Inflammatory macrophage treated with lipopolysaccharide for 1 hour (primary cell): ENCODE results near the gene RIPOR2.
"Not testable (repeated sequence)": the region's sequence is repeated elsewhere in the genome, so short reads cannot be mapped to it uniquely, and the experiment has no call there.

Source experiments
- DNase-seq, 2 donors: peaks; one replicate each; pipeline ENCODE4 v3.0.0-alpha.2; 2020 to 2022

The RIPOR2 gene

DNA sequence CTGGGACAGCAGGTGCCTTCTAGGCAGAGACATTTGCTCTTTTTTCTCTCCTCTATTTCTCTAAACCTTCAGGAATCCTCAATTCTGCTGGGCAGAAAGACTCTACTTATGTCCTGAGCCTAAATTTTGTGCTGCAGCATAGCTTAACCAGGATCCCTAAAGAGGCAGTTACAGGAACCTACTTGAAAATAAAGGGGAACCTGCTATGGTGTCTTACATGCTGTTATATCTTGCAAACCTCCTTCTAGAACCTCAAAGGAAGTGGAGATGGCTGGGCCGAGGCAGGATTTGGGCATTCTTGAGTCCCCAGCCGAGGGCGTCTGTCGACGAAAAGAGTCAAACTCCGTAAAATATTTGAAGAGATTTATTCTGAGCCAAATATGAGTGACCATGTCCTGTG lies 178.1 kb downstream of the RIPOR2 start:
- DNase-seq, result peak in 1 of 2 donors; percentile 35

DNA sequence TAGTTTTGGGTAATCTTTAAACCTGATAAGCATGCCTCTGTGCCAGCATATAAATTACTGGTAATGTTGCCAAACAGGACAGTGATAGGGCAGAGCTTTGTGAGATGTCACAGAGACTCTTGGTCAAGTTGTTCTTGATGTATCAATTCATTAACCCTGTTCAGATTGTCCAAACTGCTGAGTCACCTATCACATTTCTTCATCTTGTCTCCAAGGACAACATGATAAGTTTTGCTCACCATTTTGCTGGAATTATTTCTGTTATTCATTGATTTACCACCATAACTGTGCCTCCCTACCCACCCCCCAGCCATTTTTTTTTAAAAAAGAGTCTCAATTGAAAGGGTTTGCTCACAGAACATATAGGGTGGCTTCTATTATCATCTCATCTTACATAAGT lies 180.5 kb downstream of the RIPOR2 start:
- no peak for DNase-seq

DNA sequence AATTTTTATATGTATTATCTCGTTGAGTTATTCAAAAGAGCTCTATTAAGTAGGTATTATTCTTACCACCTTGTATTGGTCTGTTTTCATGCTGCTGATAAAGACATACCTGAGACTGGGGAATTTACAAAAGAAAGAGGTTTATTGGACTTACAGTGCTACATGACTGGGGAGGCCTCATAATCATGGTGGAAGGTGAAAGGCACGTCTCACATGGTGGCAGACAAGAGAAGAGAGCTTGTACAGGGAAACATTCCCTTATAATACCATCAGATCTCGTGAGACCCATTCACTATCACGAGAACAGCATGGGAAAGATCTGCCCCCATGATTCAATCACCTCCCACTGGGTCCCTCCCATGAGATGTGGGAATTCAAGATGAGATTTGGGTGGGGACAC lies 181.4 kb downstream of the RIPOR2 start:
- DNase-seq, result not testable (repeated sequence)
